ENCODE measurements around the gene COASY.

DNA sequence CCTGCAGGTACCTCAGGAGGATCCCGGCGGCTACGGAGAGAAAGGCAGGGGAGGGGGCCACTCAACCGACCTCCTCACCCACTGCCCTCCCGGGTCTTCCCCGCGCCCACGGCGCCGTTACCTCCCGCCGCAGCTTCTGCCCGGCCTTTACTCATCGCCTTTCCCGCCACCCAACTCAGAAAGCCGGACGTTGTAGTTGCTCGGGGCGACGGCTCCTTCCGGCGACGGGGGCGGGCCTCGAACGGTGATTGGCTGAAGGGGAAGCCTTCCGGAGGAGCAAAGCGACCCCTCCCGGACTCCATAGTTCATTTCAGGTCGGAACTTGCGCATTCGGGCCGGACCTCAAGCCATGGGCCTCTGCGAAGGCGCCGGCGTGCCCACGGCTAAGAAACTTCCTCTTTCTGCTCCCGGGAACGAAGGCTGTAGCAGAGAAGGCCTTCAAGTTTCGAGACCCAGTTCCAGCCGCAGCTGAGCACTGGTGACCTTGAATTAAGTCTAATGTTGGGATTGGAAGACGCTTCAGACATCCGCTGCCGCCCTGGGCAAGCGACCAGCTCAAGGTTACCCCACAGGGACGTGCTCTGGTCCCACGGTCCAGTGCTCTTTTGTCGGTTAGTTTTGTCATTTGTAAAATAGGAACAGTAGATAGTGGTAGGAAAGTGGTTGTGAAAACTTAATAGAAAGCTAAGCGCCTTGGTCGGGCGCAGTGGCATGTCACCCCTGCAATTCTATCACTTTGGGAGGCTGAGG, 15.8 kb downstream of the COASY start, which contains the start of gene PSMC3IP:
- TF ChIP-seq, protein P1, sequence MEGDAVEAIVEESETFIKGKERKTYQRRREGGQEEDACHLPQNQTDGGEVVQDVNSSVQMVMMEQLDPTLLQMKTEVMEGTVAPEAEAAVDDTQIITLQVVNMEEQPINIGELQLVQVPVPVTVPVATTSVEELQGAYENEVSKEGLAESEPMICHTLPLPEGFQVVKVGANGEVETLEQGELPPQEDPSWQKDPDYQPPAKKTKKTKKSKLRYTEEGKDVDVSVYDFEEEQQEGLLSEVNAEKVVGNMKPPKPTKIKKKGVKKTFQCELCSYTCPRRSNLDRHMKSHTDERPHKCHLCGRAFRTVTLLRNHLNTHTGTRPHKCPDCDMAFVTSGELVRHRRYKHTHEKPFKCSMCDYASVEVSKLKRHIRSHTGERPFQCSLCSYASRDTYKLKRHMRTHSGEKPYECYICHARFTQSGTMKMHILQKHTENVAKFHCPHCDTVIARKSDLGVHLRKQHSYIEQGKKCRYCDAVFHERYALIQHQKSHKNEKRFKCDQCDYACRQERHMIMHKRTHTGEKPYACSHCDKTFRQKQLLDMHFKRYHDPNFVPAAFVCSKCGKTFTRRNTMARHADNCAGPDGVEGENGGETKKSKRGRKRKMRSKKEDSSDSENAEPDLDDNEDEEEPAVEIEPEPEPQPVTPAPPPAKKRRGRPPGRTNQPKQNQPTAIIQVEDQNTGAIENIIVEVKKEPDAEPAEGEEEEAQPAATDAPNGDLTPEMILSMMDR (IDR thresholded peaks at IDR 0.05) = peak in 9 of 12 donors; percentile 9 to 55 (median 40)
- peak; percentile 54 to 86 for TF ChIP-seq POLR2A (IDR thresholded peaks at IDR 0.05)
